Forelimb muscle (tissue), 1 donor: ENCODE measurements around the gene PYCR2. TPM values are rescaled to one million over a fixed set of nuclear protein-coding genes. Genes with fewer than 3 reads are reported as not detected.
"Not testable (repeated sequence)": the region's sequence is repeated elsewhere in the genome, so short reads cannot be mapped to it uniquely, and the experiment has no call there.

Experiments used
- DNase-seq: peaks from one replicate; pipeline ENCODE4 v3.0.0-alpha.2; 2013; ENCODE audit warnings: low read depth
- polyA plus RNA-seq: library from polyadenylated mRNA; unstranded; fragments of 120-200 nt; gene quantifications from one replicate; pipeline ENCODE4 v1.2.1, GENCODE V29; 2013; ENCODE audit not compliant: insufficient read length

The PYCR2 gene
- polyA plus RNA-seq, 1 donor = 35.6 TPM

DNA sequence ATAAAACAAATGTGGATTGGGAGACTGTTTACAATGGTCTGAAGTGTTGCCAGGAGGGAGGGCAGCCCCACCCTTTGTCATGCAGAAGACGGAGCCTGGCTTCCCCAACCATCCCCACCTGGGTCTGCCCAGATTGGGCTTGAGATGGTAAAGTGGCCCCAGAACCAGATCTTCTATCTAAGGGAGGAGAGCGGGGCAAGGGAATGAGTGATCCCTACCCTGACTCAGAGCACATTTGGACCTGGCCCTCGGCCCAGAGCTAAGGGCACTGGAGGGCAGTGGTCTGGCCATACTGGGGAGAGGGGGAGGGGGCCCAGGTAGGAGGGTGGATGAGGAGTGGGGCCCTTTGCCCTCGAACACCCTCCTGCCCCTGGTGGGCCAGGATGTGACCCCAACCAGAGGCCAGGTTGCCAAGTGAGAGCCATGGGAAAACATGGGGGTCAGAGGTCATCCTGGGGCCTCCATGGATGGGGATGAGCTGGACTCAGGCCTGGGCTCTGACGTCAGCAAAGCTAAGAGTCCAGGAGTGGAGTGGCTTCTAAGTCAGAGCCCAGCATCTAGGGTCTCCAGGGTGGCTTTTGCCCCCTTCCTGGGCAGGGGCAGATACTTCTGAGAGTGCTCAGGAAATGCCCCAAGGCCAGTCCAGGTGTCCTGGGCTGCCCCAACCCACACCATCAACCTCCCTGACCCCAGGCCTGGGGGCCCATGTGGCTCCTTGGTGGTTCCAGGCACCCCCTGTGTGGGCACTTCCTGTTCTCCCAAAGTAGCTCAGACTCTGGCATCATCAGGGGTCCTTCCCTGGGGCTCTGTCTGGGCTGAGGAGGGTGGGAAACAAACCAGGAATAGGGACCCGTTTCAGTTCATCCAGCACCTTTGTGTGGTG, 33.5 kb downstream of the PYCR2 start:
- DNase-seq = no peak

DNA sequence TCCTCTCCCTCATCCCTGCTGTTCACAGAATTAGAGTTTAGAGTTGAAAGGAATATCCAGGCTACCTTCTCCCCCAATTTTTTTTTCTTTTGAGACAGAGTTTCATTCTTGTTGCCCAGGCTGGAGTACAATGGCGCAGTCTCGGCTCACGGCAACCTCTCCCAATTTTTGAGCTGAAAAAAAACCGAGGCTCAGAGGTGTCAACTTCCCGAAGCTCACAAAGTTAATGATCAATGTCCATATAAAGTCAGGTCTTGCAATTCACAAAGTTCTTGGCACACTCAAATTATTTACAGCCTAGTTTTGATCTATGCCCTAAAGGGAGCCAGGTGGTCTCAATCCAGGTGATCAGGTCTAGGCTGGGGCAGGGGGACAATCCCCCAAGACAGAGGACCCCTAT, 34.3 kb downstream of the PYCR2 start:
- DNase-seq = no peak

DNA sequence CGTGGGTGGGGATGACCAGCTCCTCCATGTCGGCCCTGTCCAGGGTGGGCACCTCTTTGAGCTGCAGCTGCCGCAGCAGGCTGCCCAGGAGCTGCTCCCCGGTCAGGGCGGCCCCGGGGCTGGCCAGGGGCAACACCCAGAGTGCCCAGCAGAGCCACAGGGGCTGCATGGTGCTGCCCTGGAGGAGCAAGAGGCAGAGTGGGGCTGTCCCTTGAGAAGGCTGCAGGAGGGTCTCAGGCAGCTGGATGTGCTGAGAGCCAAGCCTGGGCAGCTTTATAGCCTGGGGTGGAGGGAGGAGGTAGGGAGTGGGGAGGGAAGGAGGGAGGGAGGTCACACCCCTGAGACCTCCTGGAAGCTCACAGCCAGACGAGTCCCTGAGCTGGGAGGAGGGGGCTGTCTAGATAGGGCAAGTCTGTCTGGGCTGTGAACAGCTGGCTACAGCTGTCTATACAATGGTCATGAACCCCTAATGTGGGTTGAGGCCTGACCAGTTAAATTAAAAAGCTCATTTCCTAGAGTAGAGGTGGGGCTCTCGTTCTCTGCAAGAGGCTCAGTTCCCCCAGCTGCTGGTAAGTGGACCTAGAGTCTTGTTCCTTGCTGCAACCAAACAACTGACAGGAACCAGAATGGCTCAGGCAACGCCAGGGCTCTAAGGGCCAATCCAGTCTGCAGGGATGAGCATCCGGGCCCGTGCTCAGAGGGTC, 35.0 kb downstream of the PYCR2 start, which contains the start of gene LEFTY1:
Gene LEFTY1, minus strand, starts transcription at position 249 of the 704 bp plus-strand sequence. Its CDS starts 80 bp downstream, at position 169.
- DNase-seq = no peak

DNA sequence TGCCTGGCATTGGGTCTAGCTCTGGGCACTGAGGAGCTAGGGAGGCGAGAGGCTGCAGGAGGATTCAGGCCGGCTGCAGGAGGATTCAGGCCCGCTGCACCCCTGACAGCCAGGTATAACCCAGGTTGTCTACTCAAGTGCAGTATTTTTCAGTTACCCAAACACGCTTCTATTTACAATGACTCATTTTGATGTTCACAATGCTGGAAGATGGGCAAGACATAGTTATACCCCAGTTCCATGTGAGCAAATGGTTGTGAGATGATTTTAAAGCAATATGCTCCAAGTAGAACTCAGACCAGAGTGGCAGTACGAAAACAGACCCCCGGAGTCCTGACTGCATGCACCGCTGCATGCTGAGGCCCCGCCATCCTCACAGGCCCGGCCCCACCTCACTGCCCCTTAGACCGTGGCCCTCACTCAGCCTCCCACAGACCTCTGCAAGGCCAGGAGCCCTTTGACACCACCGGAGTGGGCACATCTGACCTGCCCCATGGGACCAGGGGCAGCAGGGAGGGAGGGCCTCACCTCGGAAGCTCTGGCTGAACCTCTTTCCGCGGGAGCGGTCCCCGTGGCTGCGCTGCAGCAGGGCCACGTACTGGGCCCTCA, 35.7 kb downstream of the PYCR2 start:
- DNase-seq = no peak

DNA sequence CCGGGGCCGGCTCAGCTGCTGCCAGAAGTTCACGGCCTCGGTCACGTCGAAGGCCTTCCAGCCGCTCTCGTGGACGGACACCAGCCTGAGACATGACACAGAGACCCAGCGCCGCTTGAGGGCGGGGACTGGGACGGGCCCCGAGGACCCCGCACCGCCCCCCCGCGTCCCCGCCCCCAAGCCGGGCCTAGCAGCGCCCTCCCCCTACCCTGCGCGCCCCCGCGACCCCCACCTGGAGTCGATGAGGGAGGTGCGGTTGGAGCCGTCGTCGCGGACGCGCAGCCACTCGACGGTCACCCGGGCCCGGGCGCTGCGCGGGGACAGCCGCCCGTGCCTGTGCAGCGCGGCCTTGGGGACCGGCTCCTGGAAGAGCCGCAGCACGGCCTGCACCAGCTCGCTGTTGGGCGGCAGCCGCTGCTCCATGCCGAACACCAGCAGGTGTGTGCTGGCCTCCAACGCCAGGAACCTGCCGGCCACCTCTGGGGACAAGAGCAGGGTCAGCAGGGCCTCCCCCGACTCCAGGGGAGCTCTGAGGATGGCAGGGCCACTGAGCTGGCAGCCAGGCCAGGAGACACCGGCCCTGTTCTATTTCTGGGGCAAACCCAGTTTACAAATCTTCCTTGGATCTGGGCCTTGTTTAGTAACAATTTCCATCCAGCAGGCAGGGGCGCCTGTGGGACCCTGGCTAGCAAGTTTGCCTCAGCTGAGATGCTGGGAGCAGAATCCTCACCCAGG, 36.3 kb downstream of the PYCR2 start:
- not testable (repeated sequence) for DNase-seq

- no peak for DNase-seq
These were observed 37.1 kb downstream of the PYCR2 start for GRCh38 chr1:225887030-225887314.

DNA sequence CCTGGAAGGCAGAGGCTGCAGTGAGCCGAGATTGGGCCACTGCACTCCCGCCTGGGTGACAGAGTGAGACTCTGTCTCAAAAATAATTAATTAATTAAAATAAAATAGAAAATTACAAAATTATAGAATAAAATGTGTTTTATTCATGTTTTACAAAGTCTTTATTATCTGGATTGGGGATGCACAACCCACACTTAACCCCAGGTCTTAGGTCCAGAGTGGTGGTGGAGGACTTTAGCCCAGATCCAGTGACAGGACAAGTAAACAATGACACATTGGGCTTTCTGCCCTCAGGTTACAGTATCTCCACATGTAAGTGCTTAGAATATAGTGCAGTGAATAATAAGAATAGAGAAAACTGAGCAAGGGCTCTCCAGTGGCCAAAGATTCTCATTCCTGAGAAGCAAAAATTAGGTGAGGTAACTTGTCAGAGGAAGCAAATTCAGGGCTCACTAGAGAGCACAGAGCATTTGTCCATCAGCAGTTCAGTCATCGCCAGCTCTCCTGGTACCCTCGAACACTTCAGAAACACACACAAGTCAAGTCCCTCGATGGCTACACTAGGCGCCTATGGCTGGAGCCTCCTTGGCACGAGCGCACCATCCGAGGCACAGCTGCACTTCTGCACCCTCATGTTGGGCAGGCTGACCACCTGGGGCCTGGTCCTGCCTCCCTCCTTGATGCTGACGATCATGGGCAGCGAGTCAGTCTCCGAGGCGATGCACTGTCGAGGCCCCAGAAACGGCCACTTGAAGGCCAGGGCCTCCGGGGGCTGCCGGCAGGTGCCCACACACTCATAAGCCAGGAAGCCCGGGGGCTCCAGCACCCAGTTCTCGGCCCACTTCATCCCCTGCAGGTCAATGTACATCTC, 37.7 kb downstream of the PYCR2 start:
- no peak for DNase-seq

- no peak for DNase-seq
These were observed 38.7 kb downstream of the PYCR2 start for GRCh38 chr1:225885336-225885735.

GRCh38 chr1:225883616-225884265, 40.3 kb downstream of the PYCR2 start:
- DNase-seq = no peak

GRCh38 chr1:225882694-225883615, 41.1 kb downstream of the PYCR2 start:
- no peak for DNase-seq

- peak; percentile 57 for DNase-seq
These were observed 41.9 kb downstream of the PYCR2 start, which contains the start of gene TMEM63A for GRCh38 chr1:225881959-225882693. Gene TMEM63A, minus strand, starts transcription at chr1:225882380. Its CDS starts 4,800 bp downstream, at chr1:225877580.

GRCh38 chr1:225881081-225881958, 42.7 kb downstream of the PYCR2 start:
- no peak for DNase-seq

GRCh38 chr1:225880636-225881035, 43.4 kb downstream of the PYCR2 start:
- DNase-seq = no peak

GRCh38 chr1:225880222-225880588, 43.8 kb downstream of the PYCR2 start:
- no peak for DNase-seq

DNA sequence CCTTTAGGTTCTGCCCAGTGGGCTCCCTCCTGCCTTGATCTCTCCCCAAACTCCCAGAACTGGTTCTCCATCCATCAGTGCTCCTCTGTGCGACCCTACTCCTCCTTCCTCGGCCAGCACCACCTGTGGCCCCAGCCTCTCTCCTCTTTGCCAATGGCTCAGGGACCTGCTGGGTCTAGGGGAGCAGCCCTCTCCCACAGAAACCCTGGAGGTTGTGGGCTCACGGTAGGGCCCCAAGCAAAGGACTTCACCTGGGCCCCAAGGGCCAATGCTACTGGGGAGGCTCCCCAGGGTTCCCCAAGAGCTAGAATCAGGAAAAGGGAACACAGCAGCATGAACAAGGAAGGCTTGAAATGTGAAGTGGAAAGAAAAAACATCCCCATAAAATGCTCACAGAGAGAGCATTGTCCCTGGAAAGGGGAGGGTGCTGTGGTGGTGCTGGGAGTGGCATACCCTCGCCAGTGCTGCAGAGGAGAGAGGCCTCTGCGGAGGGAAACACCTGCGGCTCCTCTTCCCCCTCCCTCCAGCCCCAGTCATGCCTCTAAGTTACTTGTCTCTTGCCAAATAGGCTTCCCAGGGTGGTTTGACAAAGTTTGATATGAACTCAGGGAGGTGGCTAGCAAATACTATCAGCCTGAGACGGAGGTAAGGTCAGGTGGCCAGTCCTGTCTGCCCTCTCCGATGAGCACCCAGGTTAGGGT, 44.4 kb downstream of the PYCR2 start:
- DNase-seq = no peak

GRCh38 chr1:225878282-225878681, 45.8 kb downstream of the PYCR2 start:
- no peak for DNase-seq

DNA sequence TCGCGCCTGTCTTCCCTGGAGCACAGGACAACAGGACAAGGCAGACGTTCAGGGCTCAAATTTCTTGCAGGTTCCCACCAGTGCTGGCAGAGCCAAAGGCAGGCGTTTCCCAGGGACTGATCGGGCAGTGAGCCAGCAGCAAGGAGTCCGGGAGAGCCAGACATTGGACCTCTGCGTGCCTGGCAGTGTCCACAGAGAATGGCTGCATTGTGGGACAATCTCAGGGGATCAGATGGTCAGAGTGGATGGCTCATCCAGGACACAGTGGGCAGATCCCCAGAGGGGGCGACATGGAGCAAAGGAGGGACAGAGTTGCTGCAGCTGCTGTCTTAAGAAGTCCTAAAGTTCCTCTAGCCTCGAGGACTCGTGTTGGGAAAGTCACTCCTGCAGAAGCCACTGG, 46.5 kb downstream of the PYCR2 start:
- DNase-seq = no peak
